Measurements from ENCODE around the gene METTL26. TPM values are rescaled to one million over a fixed set of nuclear protein-coding genes. Genes with fewer than 3 reads are reported as not detected.

Gene METTL26
- total RNA-seq, 4 donors from 2014 or later: 72.2 to 138 (median 84.7) TPM

DNA sequence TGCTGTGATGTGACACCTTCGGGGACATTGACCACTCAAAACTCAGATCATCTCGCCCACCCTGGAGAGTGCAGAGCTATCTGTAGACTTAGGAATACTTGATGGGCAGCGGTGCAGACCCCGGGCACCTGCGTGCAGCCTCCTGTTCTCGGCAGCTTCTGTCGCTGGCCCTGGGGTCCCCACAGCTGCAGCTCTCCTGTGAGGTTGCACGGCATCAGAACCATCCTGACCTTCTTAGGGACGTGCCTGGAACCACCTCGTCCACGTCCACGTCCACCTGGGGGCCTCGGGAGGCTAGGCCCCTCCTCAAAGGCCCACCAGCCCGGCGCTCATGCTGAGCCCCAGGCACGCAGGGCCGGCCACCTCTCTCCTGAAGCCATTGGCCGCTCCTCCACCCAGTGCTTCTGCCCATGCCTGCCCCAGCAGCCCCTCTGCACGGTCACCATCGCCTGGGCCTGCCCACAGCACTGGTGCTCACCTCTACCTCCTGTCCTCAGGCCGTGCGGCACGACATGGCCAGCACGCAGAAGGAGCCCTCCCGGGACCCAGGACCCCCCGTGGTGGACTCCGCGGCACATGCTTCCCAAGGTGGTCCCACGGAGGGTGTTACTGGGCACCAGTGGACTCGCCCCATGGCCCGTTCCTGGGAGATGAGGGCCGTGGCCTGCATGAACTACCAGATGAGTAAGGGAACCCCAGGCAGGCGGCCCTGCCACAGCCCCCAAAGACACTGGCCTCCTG, 7.6 kb downstream of the METTL26 start:
- Histone ChIP-seq H3K36me3 (peaks cover 45% of the 10 kb centered on the region), H3K27me3 (no peaks in the 10 kb centered on the region), H3K4me1 (peaks cover 29% of the 10 kb centered on the region), H3K4me3 (no peak overlapping the region), H3K9me3 (no peaks in the 10 kb centered on the region), H3K27ac (no peak overlapping the region)
- peak in 1 of 2 donors; percentile 64 for DNase-seq (ENCODE audit: low spot score in 2 of 2)
- 86% methylated on average over 33 of the region's 33 CpGs for WGBS
- TF ChIP-seq EP300 (IDR thresholded peaks at IDR 0.05): no peak
- TF ChIP-seq, protein P1, sequence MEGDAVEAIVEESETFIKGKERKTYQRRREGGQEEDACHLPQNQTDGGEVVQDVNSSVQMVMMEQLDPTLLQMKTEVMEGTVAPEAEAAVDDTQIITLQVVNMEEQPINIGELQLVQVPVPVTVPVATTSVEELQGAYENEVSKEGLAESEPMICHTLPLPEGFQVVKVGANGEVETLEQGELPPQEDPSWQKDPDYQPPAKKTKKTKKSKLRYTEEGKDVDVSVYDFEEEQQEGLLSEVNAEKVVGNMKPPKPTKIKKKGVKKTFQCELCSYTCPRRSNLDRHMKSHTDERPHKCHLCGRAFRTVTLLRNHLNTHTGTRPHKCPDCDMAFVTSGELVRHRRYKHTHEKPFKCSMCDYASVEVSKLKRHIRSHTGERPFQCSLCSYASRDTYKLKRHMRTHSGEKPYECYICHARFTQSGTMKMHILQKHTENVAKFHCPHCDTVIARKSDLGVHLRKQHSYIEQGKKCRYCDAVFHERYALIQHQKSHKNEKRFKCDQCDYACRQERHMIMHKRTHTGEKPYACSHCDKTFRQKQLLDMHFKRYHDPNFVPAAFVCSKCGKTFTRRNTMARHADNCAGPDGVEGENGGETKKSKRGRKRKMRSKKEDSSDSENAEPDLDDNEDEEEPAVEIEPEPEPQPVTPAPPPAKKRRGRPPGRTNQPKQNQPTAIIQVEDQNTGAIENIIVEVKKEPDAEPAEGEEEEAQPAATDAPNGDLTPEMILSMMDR (IDR thresholded peaks at IDR 0.05): no peak

DNA sequence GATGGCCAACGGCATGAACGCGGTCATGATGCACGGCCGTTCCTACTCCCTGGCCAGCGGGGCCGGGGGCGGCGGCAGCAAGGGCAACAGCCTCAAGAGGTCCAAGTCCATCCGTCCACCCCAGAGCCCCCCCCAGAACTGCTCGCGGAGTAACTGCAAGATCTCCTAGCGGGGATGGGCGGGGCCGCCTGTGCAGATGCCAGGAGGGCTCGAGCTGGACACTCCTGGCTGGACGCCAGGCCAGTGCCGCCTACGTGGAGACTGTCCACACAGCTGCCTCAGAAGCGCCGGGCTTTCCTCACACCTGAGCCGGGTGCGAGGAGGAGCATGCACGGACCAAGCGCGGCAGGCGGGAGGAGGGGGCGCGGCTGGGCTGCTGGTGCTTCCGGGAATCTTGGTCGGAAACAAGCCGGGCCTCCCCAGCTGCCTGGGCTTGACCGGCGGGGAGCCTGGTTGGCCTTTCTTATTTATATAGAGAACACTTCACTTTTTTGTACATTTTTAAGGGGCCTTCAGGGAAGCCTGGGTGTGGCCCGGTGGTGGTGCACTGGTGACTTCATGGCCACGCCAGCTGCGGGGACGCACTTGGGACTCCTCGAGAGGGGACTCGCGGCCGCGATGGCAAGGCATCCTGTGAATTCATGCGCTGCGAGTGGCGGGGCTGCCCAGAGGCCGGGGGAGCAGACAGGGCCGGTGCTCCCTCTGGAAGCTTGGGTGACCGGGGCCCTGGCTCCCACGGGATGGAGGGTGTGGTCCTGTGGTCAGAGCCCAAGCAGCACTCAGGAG, 8.5 kb downstream of the METTL26 start:
- 90% methylated on average over 27 of the region's 50 CpGs for WGBS
- no peaks in the 10 kb centered on the region for H3K9me3 ChIP-seq
- DNase-seq (ENCODE audit: low spot score in 2 of 2): peak; percentile 71 to 82
- H3K36me3 ChIP-seq: peaks cover 38% of the 10 kb centered on the region
- TF ChIP-seq POLR2A (IDR thresholded peaks at IDR 0.05) (no peak), POLR2AphosphoS5 (IDR thresholded peaks at IDR 0.05) (no peak), EP300 (IDR thresholded peaks at IDR 0.05) (no peak)
- TF ChIP-seq, protein P1 (IDR thresholded peaks at IDR 0.05): no peak
- H3K4me3 ChIP-seq: no peak overlapping the region
- H3K4me1 ChIP-seq: peaks cover 36% of the 10 kb centered on the region
- H3K27ac ChIP-seq: no peak overlapping the region
- H3K27me3 ChIP-seq: no peaks in the 10 kb centered on the region

DNA sequence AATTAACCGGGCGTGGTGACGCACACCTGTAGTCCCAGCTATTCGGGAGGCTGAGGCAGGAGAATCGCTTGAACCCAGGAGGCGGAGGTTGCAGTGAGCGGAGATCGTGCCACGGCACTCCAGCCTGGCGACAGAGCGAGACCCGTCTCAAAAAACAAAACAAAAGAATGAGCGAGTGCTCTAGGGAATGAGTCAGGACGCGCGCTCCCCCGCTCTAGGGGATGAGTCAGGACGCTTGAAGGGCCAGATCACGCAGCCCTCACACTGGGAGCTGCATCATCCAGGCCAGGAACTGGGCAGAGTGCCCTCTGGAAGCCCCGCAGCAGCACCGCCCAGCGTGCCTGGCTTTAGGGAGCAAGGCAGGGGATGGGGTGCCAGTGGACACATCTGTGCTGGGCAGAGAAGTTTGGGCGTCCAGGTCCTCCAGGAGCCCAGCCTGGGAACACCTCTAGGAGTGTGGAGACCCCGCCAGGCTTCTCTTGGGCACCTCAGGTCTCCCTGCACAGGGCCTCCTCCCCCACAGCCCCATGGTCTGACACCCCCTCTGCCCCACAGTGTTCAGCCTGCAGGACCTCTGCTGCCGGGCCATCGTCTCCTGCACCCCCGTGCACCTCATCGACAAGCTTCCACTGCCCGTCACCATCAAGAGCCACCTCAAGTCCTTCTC, 9.2 kb downstream of the METTL26 start:
- no peaks in the 10 kb centered on the region for H3K27me3 ChIP-seq
- peaks cover 43% of the 10 kb centered on the region for H3K4me1 ChIP-seq
- peaks cover 38% of the 10 kb centered on the region for H3K36me3 ChIP-seq
- DNase-seq (ENCODE audit: low spot score in 2 of 2): peak; percentile 80 to 84
- no peaks in the 10 kb centered on the region for H3K9me3 ChIP-seq
- TF ChIP-seq, protein P1 (IDR thresholded peaks at IDR 0.05): no peak
- TF ChIP-seq POLR2AphosphoS5 (IDR thresholded peaks at IDR 0.05): no peak
- no peak for TF ChIP-seq EP300 (IDR thresholded peaks at IDR 0.05)
- no peak for TF ChIP-seq POLR2A (IDR thresholded peaks at IDR 0.05)
- peak overlapping the region; percentile 23 for H3K27ac ChIP-seq
- 70% methylated on average over 20 of the region's 29 CpGs for WGBS
- H3K4me3 ChIP-seq: no peak overlapping the region

DNA sequence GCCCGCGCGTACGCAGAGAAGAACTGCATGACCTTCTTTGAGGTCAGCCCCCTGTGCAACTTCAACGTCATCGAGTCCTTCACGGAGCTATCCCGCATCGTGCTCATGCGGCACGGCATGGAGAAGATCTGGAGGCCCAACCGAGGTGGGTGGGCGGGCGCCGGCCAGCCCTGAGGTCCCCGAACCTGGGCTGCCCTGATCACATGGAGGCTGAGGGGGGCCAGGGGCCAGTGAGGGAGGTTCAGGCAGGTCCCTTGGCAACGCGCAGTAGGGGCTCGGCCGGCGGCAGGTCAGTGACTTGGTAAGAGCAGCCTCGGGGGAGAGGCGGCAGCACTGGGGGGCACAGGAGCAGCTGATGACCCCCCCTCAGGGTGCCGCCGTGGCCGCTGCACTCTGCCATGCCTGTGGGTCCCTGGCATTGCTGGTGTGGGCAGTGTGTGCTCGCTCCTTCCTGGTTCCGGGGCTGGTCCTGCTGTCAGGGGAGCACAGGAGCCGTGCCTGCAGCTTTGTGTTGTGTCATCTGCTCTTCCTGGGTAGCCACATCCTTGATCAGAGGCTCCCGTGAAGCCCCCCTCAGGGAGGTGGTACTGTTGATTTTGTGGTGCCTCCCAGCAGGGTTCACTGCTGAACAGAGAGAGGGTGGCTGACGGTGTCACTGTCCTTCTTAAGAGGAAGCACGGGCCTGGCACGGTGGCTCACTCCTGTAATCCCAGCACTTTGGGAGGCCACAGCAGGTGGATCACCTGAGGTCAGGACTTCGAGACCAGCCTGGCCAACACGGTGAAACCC, 9.9 kb downstream of the METTL26 start:
- peak in 1 of 2 donors; percentile 77 for DNase-seq (ENCODE audit: low spot score in 2 of 2)
- Histone ChIP-seq H3K4me3 (no peak overlapping the region), H3K27ac (peak overlapping the region; percentile 23), H3K27me3 (no peaks in the 10 kb centered on the region), H3K4me1 (peaks cover 47% of the 10 kb centered on the region), H3K36me3 (peaks cover 38% of the 10 kb centered on the region), H3K9me3 (no peaks in the 10 kb centered on the region)
- TF ChIP-seq EP300 (IDR thresholded peaks at IDR 0.05): no peak
- TF ChIP-seq, protein P1 (IDR thresholded peaks at IDR 0.05): no peak
- no peak for TF ChIP-seq POLR2AphosphoS5 (IDR thresholded peaks at IDR 0.05)
- TF ChIP-seq POLR2A (IDR thresholded peaks at IDR 0.05): no peak
- WGBS: 94% methylated on average over 16 of the region's 35 CpGs
